Stimulated activated CD8-positive, alpha-beta memory T cell treated with anti-CD3 and anti-CD28 coated beads, Interleukin-4, amount 100 ng/mL, for 1 hour (primary cell): Measurements from ENCODE around the gene C6orf89.
A peak's percentile ranks its signal among the peaks of the same experiment; 100 is the strongest.

ENCODE experiments used
- DNase-seq, 2 donors: peaks; one replicate each; pipeline ENCODE4 v3.0.0-alpha.2; 2020; ENCODE audit warnings: low read depth in 2 of 2, low spot score in 1 of 2

The C6orf89 gene

GRCh38 chr6:36852481-36853147, 33.1 kb upstream of the C6orf89 start:
- DNase-seq: no peak

- no peak for DNase-seq
Observed at GRCh38 chr6:36853325-36853724, 32.4 kb upstream of the C6orf89 start.

DNA sequence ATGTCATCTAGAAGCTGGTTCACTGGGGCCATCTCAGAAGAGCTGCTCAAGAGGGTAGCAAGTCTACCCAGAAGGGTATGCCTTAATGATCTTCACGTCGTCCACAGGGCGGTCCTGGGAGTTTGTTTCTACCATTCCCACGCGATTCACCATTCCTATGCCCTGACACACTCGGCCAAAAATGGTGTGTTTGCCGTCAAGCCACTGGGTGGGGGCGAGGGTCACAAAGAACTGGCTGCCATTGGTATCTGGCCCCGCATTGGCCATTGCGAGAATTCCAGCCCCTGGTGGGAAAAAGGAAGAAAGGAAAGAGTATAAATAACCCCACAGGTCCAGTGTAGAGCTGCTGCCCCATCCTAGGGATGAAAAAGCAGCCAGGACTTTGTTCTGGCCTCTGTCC, 30.0 kb upstream of the C6orf89 start:
- no peak for DNase-seq

GRCh38 chr6:36856277-36856676, 29.5 kb upstream of the C6orf89 start:
- no peak for DNase-seq

DNA sequence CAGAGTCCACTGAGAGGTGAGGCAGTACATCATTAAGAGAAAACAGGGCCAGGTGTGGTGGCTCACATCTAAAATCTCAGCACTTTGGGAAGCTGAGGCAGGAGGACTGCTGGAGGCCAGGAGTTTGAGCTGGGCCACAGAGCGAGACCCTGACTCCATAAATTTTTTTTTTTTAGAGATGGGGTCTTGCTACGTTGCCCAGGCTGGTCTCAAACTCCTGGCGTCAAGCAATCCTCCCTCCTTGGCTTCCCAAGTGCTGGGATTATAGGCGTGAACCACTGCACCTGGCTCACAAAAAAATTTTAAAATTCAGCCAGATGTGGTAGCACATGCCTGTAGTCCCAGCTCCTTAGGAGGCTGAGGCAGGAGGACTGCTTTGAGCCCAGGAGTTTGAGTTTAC, 28.4 kb upstream of the C6orf89 start:
- DNase-seq: no peak

DNA sequence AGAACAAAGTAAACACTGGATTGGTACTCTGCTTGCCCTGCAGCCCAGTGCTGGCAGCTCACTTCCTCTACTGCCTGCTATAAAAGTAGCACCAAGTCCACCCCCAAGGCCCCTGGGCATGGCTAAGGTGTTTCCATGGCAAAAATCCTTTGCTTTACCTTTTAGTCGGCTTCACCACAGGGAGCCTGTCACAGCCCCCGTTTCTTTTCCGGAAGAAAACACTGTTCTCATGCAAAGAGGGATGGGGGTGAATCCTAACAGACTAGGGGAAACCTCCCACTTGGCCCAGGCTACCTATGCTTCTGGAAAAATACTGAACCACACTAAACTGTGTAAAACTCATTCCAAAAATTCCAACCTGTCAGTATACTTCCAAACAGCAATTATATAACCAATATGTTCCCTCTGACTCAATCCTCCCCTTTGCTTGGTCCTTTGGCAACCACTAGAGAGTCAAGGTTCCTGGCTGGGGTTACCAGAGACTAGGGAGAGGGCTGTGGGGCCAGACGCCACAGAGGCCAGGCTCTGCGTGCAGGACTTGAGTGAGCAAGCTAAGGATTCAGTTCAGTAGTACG, 27.3 kb upstream of the C6orf89 start:
- no peak for DNase-seq

DNA sequence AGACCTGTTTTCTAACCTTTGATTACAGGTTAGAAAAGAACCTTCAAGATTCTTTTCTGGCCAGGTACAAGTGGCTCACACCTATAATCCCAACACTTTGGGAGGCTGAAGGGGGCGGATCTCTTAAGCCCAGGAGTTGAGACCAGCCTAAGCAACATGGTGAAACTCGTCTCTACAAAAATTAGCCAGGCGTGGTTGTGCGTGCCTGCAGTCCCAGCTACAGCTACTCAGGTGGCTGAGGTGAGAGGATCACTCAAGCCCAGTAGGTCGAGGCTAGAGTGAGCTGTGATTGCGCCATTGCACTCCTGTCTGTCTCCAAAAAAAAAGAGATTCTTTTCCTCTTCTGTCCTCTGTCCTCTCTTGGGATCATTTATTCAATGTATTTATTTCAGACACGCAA, 25.6 kb upstream of the C6orf89 start:
- no peak for DNase-seq

- DNase-seq: no peak
Observed at GRCh38 chr6:36862164-36862847, 23.4 kb upstream of the C6orf89 start.

DNA sequence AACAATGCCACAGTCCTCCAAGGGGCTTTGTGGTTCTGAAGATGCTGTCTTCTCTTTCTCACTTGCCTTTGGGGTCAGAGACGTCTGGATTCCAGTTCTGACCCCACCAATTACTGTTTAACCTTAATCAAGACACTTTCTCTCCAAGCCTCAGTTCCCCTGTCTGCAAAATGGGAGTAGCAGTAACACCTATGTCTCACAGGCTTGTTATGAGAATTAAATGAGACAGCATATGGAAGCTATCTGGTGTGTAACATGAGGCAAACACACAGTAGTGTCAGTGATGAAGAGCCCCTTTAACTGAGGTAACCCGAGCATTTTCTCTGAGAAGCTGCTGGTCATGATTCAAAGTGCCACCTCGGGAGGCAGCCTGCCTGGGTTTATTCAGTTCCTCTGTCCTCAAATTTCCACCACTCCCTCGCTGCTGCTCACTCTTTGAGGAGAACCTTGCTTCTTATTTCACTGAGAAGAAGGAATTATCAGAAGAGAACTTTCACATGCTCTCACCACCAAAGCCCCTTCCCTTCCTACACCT, 22.8 kb upstream of the C6orf89 start:
- DNase-seq: no peak

DNA sequence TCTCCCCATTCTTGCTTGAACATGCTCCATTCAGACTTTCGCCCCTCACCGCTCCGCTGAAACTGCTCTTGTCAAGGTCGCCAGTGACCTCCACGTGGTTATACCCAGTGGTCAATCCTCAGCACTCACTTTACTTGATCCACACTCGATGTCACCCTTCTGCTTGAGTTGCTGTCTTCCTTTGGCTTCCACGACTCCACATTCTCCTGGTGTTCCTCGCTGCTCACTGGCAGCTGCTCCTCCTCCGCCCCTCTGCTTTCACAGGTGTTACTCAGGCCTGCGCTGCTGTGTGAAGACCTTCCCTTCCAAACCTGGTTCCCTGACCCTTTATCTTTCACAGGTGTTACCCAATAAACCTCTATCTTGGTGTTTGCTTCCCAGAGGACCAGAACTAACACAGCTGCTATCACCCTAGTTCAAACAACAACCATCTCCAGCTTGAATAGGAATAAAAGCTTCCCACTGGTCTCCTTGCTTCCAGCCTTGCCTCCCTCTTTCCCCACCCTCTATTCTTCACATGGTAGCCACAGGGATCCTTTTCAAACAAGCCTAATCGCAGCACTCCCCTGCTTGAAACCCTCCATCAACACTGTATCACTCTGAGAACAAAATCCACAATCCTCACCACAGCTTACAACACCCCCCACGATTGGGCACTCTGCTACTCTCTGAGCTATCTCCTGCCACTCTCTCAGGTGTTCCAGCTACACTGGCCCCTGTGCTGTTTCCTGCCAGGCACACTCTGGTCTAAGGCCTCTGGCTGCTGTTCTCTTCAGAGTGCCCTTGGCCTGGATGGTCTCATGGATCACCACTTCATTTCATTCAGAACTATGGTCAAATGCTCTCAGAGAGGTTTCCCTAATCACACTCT, 21.8 kb upstream of the C6orf89 start:
- DNase-seq: no peak

DNA sequence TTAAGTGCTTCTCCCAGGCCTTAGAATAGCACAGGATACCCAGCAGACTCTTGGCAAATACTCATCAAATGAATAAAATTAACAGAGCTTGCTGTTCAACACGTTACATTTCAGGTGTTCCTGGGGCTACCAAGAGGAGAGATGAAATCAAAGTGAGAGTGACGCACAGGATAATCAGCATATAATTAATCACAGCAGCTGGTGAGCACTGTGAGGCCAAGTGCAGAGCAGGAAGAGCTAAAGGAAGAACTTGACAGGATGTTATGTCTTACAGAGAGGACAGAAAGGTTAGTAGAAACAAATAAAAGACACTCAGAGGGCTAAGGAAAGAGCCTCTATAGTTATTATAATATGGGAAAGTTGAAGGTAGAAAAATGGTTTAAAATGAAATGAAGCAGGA, 19.9 kb upstream of the C6orf89 start:
- DNase-seq: no peak

DNA sequence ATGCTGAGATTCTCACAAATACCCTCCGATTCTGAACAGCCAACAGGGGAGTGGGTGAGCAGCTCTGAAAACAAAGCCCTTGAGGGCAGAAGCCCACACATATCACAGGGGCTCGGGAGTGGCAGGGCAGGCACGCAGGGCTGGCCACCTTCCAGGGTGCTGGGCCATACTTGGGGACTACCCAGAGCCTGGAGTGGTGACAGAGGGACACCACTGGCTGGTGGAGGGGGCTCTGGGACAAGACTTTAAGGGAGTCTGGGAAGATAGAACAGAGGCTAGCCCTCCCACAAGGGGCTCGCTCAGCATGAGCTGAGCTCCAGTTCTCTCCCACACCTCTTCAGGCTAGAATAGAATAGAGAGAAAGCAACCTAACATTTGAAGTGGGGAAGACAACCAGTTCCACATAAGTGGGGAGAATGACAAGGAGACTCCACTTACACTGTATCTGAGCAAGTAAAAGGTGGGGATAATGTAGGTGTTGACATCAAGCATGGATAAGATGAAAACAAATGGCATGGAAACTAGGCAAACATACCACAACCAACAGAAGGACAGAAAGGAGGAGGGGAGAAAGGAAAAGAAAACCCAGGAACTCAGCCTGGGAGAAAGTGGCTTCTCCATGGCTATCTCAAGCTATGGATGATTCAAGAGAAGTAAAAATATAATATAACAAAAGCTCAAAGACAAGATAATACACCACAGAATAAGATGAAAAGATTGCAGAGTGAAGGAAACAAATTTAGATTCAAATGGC, 18.1 kb upstream of the C6orf89 start:
- DNase-seq: no peak

DNA sequence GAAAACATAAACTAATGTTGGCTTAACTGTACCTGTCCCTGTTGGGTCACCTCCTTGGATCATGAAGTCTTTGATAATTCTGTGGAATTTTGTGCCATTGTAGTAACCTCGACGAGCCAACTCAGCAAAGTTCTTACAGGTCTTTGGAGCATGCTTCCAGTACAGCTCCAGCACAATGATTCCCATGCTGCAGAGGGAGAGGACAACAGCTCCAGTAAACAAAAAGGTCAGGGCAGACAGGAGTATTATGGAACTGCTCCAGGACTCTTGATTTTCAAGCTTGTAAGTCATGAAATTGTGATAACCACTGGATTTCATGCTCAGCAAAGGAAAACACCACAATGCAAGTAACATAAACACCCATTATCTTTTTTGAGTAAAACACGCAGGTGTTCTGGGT, 14.1 kb upstream of the C6orf89 start:
- no peak for DNase-seq

DNA sequence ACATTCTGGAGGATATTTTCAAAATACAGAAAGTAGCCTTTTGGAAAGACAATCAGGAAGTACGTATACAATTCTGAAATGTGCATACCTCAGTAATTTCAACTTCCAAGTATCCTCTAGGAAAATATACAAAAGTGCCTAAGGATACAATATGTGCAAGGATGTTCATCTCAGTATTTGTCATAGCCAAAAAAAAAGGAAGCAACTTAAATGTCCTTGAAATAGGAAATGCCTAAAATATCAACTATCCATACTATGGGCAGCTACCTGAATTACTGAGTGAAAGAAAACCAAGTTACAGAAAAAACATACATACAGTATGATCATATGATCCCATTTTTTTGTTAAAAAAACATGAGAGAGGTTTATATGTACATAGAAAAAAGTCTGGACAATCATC, 12.6 kb upstream of the C6orf89 start:
- DNase-seq: no peak

DNA sequence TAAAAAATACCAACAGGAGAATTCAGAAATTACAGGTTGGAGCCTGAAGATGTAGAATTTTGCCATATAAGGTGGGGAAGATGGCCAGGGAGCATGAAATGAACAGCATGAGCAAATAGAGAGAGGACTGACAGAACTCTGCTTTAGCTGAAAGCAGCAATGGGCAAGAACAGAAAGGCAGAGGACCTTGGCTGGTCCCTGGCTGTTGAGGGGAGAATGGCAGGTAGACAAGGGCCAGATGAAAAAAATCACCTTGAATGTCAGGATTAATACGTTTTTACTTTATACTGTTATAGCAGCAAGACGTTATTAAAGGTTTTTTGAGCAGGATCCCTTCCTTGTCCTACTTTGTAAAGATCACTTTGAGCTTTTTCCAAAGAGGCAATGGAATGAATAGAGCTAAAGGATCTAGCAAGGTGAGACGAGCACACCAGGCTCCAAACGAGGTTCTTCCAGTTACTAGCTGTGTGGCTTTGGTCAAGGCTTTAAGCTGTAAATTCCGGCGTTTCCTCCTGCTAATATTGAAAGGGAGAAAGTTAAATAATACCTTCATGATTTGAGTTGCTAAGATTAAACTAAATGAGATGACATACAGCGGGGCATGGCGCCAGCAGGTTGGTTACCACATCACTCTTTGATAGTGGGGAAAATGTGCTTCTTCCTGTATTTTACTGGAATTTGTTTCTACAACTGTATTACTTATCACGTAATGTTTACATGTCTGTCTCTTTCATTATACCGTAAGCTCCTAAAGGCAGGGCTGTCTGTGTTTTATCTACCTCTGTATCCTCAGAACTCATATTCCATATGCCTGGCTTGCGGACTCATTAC, 11.9 kb upstream of the C6orf89 start:
- DNase-seq: no peak

GRCh38 chr6:36874443-36875249, 11.1 kb upstream of the C6orf89 start, which contains the start of gene PPIL1:
PPIL1 (minus strand) TSS chr6:36874803; CDS start chr6:36874772, 31 bp downstream.
- DNase-seq: peak; percentile 61 to 64

- no peak for DNase-seq
Observed at GRCh38 chr6:36875250-36875633, 10.5 kb upstream of the C6orf89 start.

DNA sequence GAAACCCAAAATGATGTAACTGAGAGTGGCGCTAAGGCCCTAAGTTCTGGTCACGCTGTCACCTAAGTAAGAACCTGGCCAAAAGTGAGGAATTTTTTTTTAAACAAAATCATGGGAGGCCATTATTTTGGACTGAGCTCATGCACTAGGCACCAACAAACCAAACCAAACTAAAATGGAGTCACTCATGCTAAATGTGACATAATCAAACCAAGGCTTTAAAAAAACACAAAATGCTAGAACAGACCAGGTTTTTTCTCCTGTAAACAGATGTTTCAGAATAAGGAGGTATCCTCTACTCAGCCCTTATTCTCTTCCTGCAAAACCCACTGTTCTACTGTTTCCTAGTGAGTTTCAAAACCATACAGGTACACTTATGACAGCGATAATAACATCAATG, 1.1 kb upstream of the C6orf89 start:
- DNase-seq: no peak
